HG03095 (cell line): Measurements from ENCODE around the gene LPGAT1.
"Not testable (repeated sequence)": the region's sequence is repeated elsewhere in the genome, so short reads cannot be mapped to it uniquely, and the experiment has no call there.

ENCODE experiments used
- ATAC-seq: cut with Tn5 transposase; IDR thresholded peaks from one replicate; pipeline ENCODE4 v1.9.1; 2021; ENCODE audit warnings: moderate library complexity; ENCODE audit not compliant: unreplicated experiment

LPGAT1 gene

GRCh38 chr1:211830328-211831142, at the start of gene LPGAT1:
TSS of gene LPGAT1 (minus strand) at chr1:211830763. CDS start at chr1:211829296, 1,467 bp downstream.
- peak; percentile 74 for ATAC-seq

- ATAC-seq, result no peak
Measured at GRCh38 chr1:211879475-211879874, 48.9 kb upstream of the LPGAT1 start.

GRCh38 chr1:211876851-211877590, 46.5 kb upstream of the LPGAT1 start:
- ATAC-seq, result no peak

- ATAC-seq, result no peak
Measured at GRCh38 chr1:211875541-211875940, 45.0 kb upstream of the LPGAT1 start.

- no peak for ATAC-seq
Measured at GRCh38 chr1:211874521-211875347, 44.2 kb upstream of the LPGAT1 start.

- ATAC-seq, result not testable (repeated sequence)
Measured at GRCh38 chr1:211873731-211874130, 43.2 kb upstream of the LPGAT1 start.

GRCh38 chr1:211870156-211870555, 39.6 kb upstream of the LPGAT1 start:
- ATAC-seq, result no peak

GRCh38 chr1:211865180-211865579, 34.6 kb upstream of the LPGAT1 start:
- no peak for ATAC-seq

GRCh38 chr1:211859405-211859804, 28.8 kb upstream of the LPGAT1 start:
- ATAC-seq, result no peak

GRCh38 chr1:211851174-211851573, 20.6 kb upstream of the LPGAT1 start:
- ATAC-seq, result no peak

- no peak for ATAC-seq
Measured at GRCh38 chr1:211843507-211844298, 13.1 kb upstream of the LPGAT1 start.

- ATAC-seq, result no peak
Measured at GRCh38 chr1:211843018-211843417, 12.5 kb upstream of the LPGAT1 start.

- ATAC-seq, result no peak
Measured at GRCh38 chr1:211842518-211842917, 12.0 kb upstream of the LPGAT1 start.

- ATAC-seq, result no peak
Measured at GRCh38 chr1:211839106-211839505, 8.5 kb upstream of the LPGAT1 start.

GRCh38 chr1:211833174-211833820, 2.7 kb upstream of the LPGAT1 start:
- ATAC-seq, result no peak

GRCh38 chr1:211832661-211833060, 2.1 kb upstream of the LPGAT1 start:
- no peak for ATAC-seq

- ATAC-seq, result no peak
Measured at GRCh38 chr1:211831558-211832323, 1.2 kb upstream of the LPGAT1 start.

GRCh38 chr1:211830055-211830327, 572 bp downstream of the LPGAT1 start:
- peak; percentile 28 for ATAC-seq

GRCh38 chr1:211829343-211830054, 1.1 kb downstream of the LPGAT1 start:
- ATAC-seq, result no peak
